HepG2 (cell line): ENCODE measurements around the gene FXN. TPM values are rescaled to one million over a fixed set of nuclear protein-coding genes. Genes with fewer than 3 reads are reported as not detected.

Source experiments
- ATRX ChIP-seq: sonication (generic); formaldehyde crosslinking; IDR thresholded peaks from 2 replicates; pipeline ENCODE4 v1.4.0; 2020; ENCODE audit warnings: missing genetic modification reagents, borderline replicate concordance
- FOXA3 ChIP-seq: IDR thresholded peaks from 2 replicates; pipeline ENCODE4 v1.6.1; 2016; ENCODE audit warnings: missing genetic modification reagents, missing compliant biosample characterization
- HMGA1 ChIP-seq: sonication (generic); formaldehyde crosslinking; conservative IDR thresholded peaks from 2 replicates; pipeline ENCODE4 v1.4.0; 2020; ENCODE audit warnings: missing genetic modification reagents
- HNRNPLL ChIP-seq: fragments of 200-400 bp; formaldehyde crosslinking; IDR thresholded peaks from 2 replicates; pipeline ENCODE4 v1.6.1; 2017; ENCODE audit warnings: mild to moderate bottlenecking, low read depth, low read length; ENCODE audit not compliant: poor library complexity, severe bottlenecking
- KDM3A ChIP-seq: IDR thresholded peaks from 2 replicates; pipeline ENCODE4 v1.6.1; 2018; ENCODE audit warnings: low read depth, missing compliant biosample characterization
- PAWR ChIP-seq: sonication (generic); formaldehyde crosslinking; IDR thresholded peaks from 2 replicates; pipeline ENCODE4 v1.4.0; 2020; ENCODE audit warnings: missing genetic modification reagents, mild to moderate bottlenecking, borderline replicate concordance
- SP2 ChIP-seq: sonication (generic); formaldehyde crosslinking; IDR thresholded peaks from 2 replicates; pipeline ENCODE4 v1.5.1; 2020; ENCODE audit warnings: mild to moderate bottlenecking, missing genetic modification reagents
- ZFAT ChIP-seq: sonication (generic); formaldehyde crosslinking; conservative IDR thresholded peaks from 2 replicates; pipeline ENCODE4 v1.8.1; 2023; ENCODE audit warnings: missing genetic modification reagents, inconsistent platforms
- ZIK1 ChIP-seq: sonication (generic); formaldehyde crosslinking; IDR thresholded peaks from 2 replicates; pipeline ENCODE4 v1.5.0; 2020; ENCODE audit warnings: mild to moderate bottlenecking, low read depth, missing genetic modification reagents, borderline replicate concordance
- ZNF343 ChIP-seq: sonication (generic); formaldehyde crosslinking; IDR thresholded peaks from 2 replicates; pipeline ENCODE4 v1.4.0; 2020; ENCODE audit warnings: mild to moderate bottlenecking, missing genetic modification reagents
- ZNF382 ChIP-seq: sonication (generic); formaldehyde crosslinking; IDR thresholded peaks from 2 replicates; pipeline ENCODE4 v1.5.0; 2020; ENCODE audit warnings: missing genetic modification reagents, mild to moderate bottlenecking, borderline replicate concordance
- ZNF446 ChIP-seq: sonication (generic); formaldehyde crosslinking; IDR thresholded peaks from 2 replicates; pipeline ENCODE4 v1.5.0; 2020; ENCODE audit warnings: mild to moderate bottlenecking, missing genetic modification reagents
- ZNF605 ChIP-seq: sonication (generic); formaldehyde crosslinking; IDR thresholded peaks from 2 replicates; pipeline ENCODE4 v1.8.0; 2022; ENCODE audit warnings: mild to moderate bottlenecking, missing genetic modification reagents
- ZNF616 ChIP-seq: sonication (generic); formaldehyde crosslinking; IDR thresholded peaks from 2 replicates; pipeline ENCODE4 v1.5.0; 2020; ENCODE audit warnings: low read depth, mild to moderate bottlenecking, missing genetic modification reagents
- polyA plus RNA-seq, 8 experiments: library from polyadenylated mRNA; depleted of rRNA in 3 of 8; stranded (reverse) in 7 of 8; unstranded in 1 of 8; fragments of >200 nt; fragmentation: Illumina TruSeq in 4 of 8; extraction: Trizol in 4 of 8; gene quantifications; 2 replicates each; pipeline versions ENCODE4 v1.2.1 to v1.2.3, GENCODE V29; 2011 to 2016; ENCODE audit warnings: low read depth in 4 of 8, missing spikeins in 1 of 8, mixed read lengths in 1 of 8; ENCODE audit not compliant: insufficient read depth in 1 of 8
- total RNA-seq, 5 experiments: library from RNA; depleted of rRNA; stranded (reverse); fragments of >200 nt; fragmentation: Illumina TruSeq; extraction: Trizol; gene quantifications; 2 replicates each; pipeline ENCODE4 v1.2.3, GENCODE V29; 2016; ENCODE audit warnings: low read depth in 1 of 5
- TF ChIP-seq, protein P1 (sequence below): sonication (generic); formaldehyde crosslinking; IDR thresholded peaks from 2 replicates; pipeline ENCODE4 v1.8.0; 2022; ENCODE audit warnings: missing genetic modification reagents, low read depth, mild to moderate bottlenecking, borderline replicate concordance
- TF ChIP-seq, protein P2 (sequence below): sonication (generic); formaldehyde crosslinking; IDR thresholded peaks from 2 replicates; pipeline ENCODE4 v1.9.0; 2021; ENCODE audit warnings: missing genetic modification reagents, borderline replicate concordance
- TF ChIP-seq, protein P3 (sequence below): sonication (generic); formaldehyde crosslinking; IDR thresholded peaks from 2 replicates; pipeline ENCODE4 v1.5.0; 2020; ENCODE audit warnings: mild to moderate bottlenecking, missing genetic modification reagents, borderline replicate concordance
- TF ChIP-seq, protein P4 (sequence below): fragments of 450-650 bp; IDR thresholded peaks from 2 replicates; pipeline ENCODE4 v1.6.1; 2016
- TF ChIP-seq, protein P5 (sequence below): IDR thresholded peaks from 2 replicates; pipeline ENCODE4 v1.6.1; 2016; ENCODE audit warnings: missing compliant biosample characterization, missing genetic modification reagents, borderline replicate concordance
- TF ChIP-seq, protein P6 (sequence below): IDR thresholded peaks from 2 replicates; pipeline ENCODE4 v1.6.1; 2016; ENCODE audit warnings: missing genetic modification reagents, missing compliant biosample characterization

FXN gene
- total and polyA plus RNA-seq, 2 of the 13 experiments (the other 11 are each of a cell fraction or from before 2014, with no cell fraction given) = 24.1 to 26.0 TPM

DNA sequence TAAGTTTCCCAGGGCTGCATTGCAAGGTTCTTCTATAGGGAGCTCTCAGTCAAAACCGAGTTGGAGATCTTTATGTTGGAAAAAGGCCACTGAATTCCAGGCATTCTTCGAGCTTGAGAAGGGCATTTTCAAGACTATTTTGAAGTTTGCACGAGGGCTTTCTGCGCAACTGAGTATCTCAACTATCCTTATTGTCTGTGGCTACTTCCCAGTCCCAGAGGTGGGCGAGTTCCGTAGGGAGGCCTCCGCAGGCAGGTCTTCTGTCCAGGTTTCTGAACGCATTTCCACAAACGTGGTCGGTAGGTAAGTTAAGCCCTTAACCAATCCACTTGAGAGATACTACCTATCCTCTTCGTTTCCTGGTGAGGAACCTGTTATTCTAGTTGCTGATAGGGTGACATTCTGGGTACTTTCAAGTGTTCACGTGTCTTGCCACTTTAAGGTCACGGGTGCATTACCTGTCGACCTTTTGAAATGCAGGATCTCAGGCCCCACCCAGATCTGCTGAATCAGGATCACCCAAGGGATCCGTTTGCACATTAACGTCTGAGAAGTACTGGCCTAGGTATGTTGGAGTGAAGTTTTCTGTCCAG, 87.1 kb downstream of the FXN start (continued):
- TF ChIP-seq, protein P1, sequence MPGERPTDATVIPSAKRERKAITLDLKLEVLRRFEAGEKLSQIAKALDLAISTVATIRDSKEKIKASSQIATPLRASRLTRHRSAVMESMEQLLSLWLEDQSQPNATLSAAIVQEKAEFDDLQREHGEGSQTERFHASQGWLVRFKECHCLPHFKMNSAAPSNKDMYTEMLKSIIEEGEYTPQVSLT (CRISPR knock-in tag) = no peak
- TF ChIP-seq ATRX (no peak), ZFAT (CRISPR knock-in tag) (no peak), KDM3A (CRISPR knock-in tag) (no peak), FOXA3 (CRISPR knock-in tag) (0 out of 2 replicates have a peak, but pooled peaks have one; percentile 16), ZIK1 (no peak), ZNF446 (CRISPR knock-in tag) (no peak), ZNF605 (no peak), SP2 (CRISPR knock-in tag) (no peak), HMGA1 (CRISPR knock-in tag) (no peak), ZNF616 (CRISPR knock-in tag) (no peak), HNRNPLL (no peak), ZNF343 (no peak), ZNF382 (no peak), PAWR (no peak)
- TF ChIP-seq, protein P2, sequence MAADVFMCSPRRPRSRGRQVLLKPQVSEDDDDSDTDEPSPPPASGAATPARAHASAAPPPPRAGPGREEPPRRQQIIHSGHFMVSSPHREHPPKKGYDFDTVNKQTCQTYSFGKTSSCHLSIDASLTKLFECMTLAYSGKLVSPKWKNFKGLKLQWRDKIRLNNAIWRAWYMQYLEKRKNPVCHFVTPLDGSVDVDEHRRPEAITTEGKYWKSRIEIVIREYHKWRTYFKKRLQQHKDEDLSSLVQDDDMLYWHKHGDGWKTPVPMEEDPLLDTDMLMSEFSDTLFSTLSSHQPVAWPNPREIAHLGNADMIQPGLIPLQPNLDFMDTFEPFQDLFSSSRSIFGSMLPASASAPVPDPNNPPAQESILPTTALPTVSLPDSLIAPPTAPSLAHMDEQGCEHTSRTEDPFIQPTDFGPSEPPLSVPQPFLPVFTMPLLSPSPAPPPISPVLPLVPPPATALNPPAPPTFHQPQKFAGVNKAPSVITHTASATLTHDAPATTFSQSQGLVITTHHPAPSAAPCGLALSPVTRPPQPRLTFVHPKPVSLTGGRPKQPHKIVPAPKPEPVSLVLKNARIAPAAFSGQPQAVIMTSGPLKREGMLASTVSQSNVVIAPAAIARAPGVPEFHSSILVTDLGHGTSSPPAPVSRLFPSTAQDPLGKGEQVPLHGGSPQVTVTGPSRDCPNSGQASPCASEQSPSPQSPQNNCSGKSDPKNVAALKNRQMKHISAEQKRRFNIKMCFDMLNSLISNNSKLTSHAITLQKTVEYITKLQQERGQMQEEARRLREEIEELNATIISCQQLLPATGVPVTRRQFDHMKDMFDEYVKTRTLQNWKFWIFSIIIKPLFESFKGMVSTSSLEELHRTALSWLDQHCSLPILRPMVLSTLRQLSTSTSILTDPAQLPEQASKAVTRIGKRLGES (CRISPR knock-in tag) = no peak
- TF ChIP-seq, protein P3, sequence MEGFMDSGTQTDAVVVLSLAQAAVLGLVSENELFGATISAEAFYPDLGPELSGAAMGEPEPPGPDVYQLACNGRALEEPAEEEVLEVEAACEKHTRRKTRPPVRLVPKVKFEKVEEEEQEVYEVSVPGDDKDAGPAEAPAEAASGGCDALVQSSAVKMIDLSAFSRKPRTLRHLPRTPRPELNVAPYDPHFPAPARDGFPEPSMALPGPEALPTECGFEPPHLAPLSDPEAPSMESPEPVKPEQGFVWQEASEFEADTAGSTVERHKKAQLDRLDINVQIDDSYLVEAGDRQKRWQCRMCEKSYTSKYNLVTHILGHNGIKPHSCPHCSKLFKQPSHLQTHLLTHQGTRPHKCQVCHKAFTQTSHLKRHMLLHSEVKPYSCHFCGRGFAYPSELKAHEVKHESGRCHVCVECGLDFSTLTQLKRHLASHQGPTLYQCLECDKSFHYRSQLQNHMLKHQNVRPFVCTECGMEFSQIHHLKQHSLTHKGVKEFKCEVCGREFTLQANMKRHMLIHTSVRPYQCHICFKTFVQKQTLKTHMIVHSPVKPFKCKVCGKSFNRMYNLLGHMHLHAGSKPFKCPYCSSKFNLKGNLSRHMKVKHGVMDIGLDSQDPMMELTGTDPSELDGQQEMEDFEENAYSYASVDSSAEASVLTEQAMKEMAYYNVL (CRISPR knock-in tag) = no peak
- TF ChIP-seq, protein P4, sequence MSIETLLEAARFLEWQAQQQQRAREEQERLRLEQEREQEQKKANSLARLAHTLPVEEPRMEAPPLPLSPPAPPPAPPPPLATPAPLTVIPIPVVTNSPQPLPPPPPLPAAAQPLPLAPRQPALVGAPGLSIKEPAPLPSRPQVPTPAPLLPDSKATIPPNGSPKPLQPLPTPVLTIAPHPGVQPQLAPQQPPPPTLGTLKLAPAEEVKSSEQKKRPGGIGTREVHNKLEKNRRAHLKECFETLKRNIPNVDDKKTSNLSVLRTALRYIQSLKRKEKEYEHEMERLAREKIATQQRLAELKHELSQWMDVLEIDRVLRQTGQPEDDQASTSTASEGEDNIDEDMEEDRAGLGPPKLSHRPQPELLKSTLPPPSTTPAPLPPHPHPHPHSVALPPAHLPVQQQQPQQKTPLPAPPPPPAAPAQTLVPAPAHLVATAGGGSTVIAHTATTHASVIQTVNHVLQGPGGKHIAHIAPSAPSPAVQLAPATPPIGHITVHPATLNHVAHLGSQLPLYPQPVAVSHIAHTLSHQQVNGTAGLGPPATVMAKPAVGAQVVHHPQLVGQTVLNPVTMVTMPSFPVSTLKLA = no peak
- TF ChIP-seq, protein P5, sequence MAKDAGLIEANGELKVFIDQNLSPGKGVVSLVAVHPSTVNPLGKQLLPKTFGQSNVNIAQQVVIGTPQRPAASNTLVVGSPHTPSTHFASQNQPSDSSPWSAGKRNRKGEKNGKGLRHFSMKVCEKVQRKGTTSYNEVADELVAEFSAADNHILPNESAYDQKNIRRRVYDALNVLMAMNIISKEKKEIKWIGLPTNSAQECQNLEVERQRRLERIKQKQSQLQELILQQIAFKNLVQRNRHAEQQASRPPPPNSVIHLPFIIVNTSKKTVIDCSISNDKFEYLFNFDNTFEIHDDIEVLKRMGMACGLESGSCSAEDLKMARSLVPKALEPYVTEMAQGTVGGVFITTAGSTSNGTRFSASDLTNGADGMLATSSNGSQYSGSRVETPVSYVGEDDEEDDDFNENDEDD (CRISPR knock-in tag) = no peak
- TF ChIP-seq, protein P6, sequence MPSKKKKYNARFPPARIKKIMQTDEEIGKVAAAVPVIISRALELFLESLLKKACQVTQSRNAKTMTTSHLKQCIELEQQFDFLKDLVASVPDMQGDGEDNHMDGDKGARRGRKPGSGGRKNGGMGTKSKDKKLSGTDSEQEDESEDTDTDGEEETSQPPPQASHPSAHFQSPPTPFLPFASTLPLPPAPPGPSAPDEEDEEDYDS (CRISPR knock-in tag) = peak; percentile 40; the same call in 1 of the 2 replicates
